Parathyroid adenoma (tissue), 2 donors: ENCODE results near the gene ZBTB21.

Experiments used
- H2AFZ ChIP-seq: fragments of 300-600 bp; sonication (generic); one replicate; pipeline ENCODE4 v1.7.0; 2017; ENCODE audit warnings: antibody characterized with exemption, mild to moderate bottlenecking
- H3K27ac ChIP-seq: fragments of 300-600 bp; sonication (generic); one replicate; pipeline ENCODE4 v1.7.0; 2017
- H3K27me3 ChIP-seq: fragments of 300-600 bp; sonication (generic); one replicate; pipeline ENCODE4 v1.7.0; 2017; ENCODE audit warnings: low read length; ENCODE audit not compliant: control insufficient read depth, insufficient read depth
- H3K36me3 ChIP-seq: fragments of 300-600 bp; sonication (generic); one replicate; pipeline ENCODE4 v1.7.0; 2017; ENCODE audit warnings: low read length; ENCODE audit not compliant: control insufficient read depth, insufficient read depth
- H3K4me1 ChIP-seq: fragments of 300-600 bp; sonication (generic); one replicate; pipeline ENCODE4 v1.7.0; 2017; ENCODE audit warnings: control low read depth
- H3K4me2 ChIP-seq: fragments of 300-600 bp; sonication (generic); one replicate; pipeline ENCODE4 v1.7.0; 2017; ENCODE audit warnings: low read length
- H3K4me3 ChIP-seq: fragments of 300-600 bp; sonication (generic); one replicate; pipeline ENCODE4 v1.7.0; 2017; ENCODE audit warnings: low read depth, low read length
- H3K79me2 ChIP-seq: fragments of 300-600 bp; sonication (generic); one replicate; pipeline ENCODE4 v1.7.0; 2017; ENCODE audit warnings: control low read depth
- H3K9ac ChIP-seq: fragments of 300-600 bp; sonication (generic); one replicate; pipeline ENCODE4 v1.7.0; 2017; ENCODE audit warnings: mild to moderate bottlenecking
- H3K9me3 ChIP-seq: fragments of 300-600 bp; sonication (generic); one replicate; pipeline ENCODE4 v1.7.0; 2017; ENCODE audit warnings: low read length; ENCODE audit not compliant: control insufficient read depth
- TF ChIP-seq, protein P1 (sequence below): fragments of 300-600 bp; sonication (generic); IDR thresholded peaks from one replicate; pipeline ENCODE4 v1.7.0; 2017; ENCODE audit warnings: antibody characterized with exemption, mild to moderate bottlenecking
- donor health status: primary hyperparathyroidism.

The ZBTB21 gene

DNA sequence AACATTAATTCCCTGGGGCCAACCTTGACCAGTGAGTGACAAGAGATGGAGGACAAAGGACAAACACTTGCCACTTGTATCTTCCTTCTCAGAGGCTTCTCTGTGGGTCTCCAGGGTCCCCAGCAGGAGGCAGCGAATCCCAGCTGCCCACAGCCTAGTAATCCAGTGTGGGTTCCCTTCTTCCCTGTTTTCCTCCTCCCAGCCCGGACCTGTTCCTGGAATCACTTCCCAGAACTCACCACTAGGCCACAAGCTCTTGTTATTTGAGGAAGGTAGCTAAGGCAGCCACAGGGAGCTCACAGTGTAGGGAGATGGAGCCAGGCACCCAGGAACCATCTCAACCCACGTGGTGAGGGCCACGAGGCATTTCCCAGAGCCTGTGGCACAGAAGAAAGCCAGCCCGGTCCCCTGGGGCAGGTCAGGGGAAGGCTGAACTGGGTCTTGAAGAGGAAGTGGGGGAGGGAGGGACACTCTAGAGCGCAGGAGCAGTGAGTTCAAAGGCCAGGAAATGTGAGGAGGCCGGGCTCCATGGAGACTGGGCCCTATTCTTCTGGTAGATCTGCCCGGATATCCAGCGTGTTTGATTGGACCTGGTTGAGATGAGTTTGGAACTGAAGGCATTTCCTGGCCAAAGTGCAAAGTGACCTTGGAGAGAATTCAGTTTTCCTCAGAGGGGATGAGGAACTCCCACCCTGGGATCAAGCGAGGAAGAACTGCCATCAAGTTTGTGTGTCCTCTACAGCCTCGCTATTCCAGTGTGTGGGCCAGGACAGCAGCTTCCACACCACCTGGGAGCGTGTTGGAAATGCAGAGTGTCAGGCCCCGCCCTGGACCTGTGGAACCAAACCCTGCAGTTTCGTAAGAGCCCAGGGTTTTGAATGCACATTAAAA, 36.1 kb downstream of the ZBTB21 start:
- no peak overlapping the region for H3K27ac ChIP-seq
- no peak overlapping the region for H3K4me3 ChIP-seq
- H3K27me3 ChIP-seq = no peaks in the 10 kb centered on the region
- no peak overlapping the region for H3K9ac ChIP-seq
- no peak overlapping the region for H2AFZ ChIP-seq
- TF ChIP-seq, protein P1, sequence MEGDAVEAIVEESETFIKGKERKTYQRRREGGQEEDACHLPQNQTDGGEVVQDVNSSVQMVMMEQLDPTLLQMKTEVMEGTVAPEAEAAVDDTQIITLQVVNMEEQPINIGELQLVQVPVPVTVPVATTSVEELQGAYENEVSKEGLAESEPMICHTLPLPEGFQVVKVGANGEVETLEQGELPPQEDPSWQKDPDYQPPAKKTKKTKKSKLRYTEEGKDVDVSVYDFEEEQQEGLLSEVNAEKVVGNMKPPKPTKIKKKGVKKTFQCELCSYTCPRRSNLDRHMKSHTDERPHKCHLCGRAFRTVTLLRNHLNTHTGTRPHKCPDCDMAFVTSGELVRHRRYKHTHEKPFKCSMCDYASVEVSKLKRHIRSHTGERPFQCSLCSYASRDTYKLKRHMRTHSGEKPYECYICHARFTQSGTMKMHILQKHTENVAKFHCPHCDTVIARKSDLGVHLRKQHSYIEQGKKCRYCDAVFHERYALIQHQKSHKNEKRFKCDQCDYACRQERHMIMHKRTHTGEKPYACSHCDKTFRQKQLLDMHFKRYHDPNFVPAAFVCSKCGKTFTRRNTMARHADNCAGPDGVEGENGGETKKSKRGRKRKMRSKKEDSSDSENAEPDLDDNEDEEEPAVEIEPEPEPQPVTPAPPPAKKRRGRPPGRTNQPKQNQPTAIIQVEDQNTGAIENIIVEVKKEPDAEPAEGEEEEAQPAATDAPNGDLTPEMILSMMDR = no peak
- no peaks in the 10 kb centered on the region for H3K9me3 ChIP-seq
- no peaks in the 10 kb centered on the region for H3K4me1 ChIP-seq
- H3K36me3 ChIP-seq = no peaks in the 10 kb centered on the region
- H3K79me2 ChIP-seq = no peaks in the 10 kb centered on the region
- H3K4me2 ChIP-seq = no peak overlapping the region

DNA sequence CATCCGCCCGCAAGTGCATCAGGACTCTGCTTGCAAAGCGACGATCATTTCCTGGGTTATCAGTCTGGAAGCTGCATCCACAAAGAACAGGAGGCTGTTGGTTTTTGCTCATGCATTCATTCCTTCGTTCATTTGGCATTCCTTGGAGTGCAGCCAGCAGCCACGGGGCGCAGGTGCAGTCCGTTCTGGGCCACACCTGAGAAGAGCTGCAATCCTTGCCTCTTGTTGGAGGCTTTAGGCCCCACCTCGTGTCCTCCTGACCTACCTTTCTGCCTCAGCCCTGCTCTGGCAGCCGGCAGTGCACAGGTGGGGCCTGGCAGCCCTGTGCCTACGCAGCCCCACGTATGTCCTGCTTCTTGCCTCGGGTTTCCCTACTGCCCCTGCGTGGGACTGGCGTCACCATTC, 36.7 kb downstream of the ZBTB21 start:
- no peak overlapping the region for H3K27ac ChIP-seq

DNA sequence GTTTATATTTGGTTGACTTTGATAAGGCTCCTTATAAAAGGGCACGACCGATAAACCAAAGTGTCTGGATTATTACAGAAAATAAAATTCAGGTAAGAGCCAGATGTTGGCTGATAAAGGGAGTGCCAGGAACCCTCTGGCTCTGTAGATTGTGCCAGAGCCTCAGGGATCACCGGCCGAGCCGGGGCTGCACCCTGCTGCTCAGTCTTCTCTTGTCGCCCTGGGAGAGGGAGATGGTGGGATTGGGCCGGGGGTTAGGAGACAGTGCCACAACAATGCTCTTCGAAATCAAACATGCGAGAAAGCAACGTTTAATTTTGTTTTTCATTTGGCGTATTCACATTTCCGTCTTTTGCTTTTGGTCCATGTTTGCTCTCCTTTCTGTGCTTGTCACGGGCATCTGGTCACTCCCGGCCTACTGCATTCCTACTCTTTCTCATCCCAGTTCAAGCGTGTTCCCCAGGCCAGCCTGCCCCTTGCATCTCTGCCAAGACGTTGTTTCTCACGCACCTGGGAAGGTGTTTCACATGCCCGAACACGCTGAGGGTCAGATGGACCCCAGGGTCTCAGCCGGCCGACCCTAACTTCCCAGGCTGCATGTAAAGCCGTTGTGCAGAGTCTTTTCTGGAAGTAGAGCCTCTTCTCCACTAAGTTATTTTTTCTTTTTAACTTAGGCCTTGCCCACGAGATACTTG, 37.5 kb downstream of the ZBTB21 start:
- no peak overlapping the region for H3K4me3 ChIP-seq
- H3K27ac ChIP-seq = no peak overlapping the region
- H3K4me2 ChIP-seq = no peak overlapping the region
- no peaks in the 10 kb centered on the region for H3K9me3 ChIP-seq
- H3K4me1 ChIP-seq = no peaks in the 10 kb centered on the region
- no peak overlapping the region for H3K9ac ChIP-seq
- H3K79me2 ChIP-seq = no peaks in the 10 kb centered on the region
- H3K36me3 ChIP-seq = no peaks in the 10 kb centered on the region
- H2AFZ ChIP-seq = no peak overlapping the region
- TF ChIP-seq, protein P1 = no peak
- H3K27me3 ChIP-seq = no peaks in the 10 kb centered on the region

More for the DNA sequence above, 36.7 kb downstream of the ZBTB21 start:
- H3K9me3 ChIP-seq = no peaks in the 10 kb centered on the region
- H3K27me3 ChIP-seq = no peaks in the 10 kb centered on the region
- no peaks in the 10 kb centered on the region for H3K36me3 ChIP-seq
- no peak overlapping the region for H3K9ac ChIP-seq
- TF ChIP-seq, protein P1 = no peak
- no peaks in the 10 kb centered on the region for H3K79me2 ChIP-seq
- no peak overlapping the region for H3K4me3 ChIP-seq
- H3K4me2 ChIP-seq = no peak overlapping the region
- H2AFZ ChIP-seq = no peak overlapping the region
- no peaks in the 10 kb centered on the region for H3K4me1 ChIP-seq

DNA sequence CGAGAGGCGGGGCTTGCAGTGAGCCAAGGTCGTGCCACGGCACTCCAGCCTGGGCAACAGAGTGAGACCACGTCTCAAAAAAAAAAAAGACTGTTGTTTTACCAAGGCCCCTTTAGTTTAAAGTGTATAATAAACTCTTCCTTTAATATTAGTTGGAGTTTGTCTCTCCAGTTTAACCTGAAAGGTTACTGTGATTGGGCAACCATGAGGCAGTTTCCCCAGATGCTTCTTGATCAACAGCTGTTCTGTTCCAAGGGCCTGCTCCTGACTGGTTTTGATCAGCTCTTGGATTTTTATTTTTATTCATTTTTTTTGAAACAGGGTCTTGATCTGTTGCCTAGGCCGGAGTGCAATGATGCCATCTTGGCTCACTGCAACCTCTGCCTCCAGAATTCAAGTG, 38.3 kb downstream of the ZBTB21 start:
- no peaks in the 10 kb centered on the region for H3K4me1 ChIP-seq
- H3K79me2 ChIP-seq = no peaks in the 10 kb centered on the region
- H3K27me3 ChIP-seq = no peaks in the 10 kb centered on the region
- no peak overlapping the region for H2AFZ ChIP-seq
- TF ChIP-seq, protein P1 = no peak
- no peak overlapping the region for H3K9ac ChIP-seq
- no peak overlapping the region for H3K4me2 ChIP-seq
- no peaks in the 10 kb centered on the region for H3K36me3 ChIP-seq
- no peak overlapping the region for H3K27ac ChIP-seq
- no peak overlapping the region for H3K4me3 ChIP-seq
- no peaks in the 10 kb centered on the region for H3K9me3 ChIP-seq
